Fibroblast of skin of right quadriceps (primary cell): Measurements from ENCODE around the gene PDE8A.
A peak's percentile ranks its signal among the peaks of the same experiment; 100 is the strongest.
"Not testable (repeated sequence)": the region's sequence is repeated elsewhere in the genome, so short reads cannot be mapped to it uniquely, and the experiment has no call there.

ENCODE experiments used
- DNase-seq: peaks from one replicate; pipeline ENCODE4 v3.0.0-alpha.2; 2013

Gene PDE8A

DNA sequence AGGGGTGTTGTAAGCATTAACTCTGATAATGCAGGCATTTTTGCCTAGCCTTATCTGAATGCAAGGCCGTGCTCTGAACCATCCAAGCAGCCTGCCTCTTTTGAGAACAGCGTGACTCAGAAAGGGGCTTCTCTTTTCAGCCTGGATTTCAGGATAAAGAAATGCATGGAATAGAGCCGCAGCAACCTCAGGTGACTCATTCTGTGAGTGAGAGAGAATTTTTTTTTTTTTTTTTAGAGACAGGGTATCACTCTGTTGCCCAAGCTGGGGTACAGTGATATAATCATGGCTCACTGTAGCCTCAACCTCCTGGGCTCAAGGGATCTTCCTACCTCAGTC lies 20.6 kb upstream of the PDE8A start:
- peak; percentile 86 for DNase-seq

DNA sequence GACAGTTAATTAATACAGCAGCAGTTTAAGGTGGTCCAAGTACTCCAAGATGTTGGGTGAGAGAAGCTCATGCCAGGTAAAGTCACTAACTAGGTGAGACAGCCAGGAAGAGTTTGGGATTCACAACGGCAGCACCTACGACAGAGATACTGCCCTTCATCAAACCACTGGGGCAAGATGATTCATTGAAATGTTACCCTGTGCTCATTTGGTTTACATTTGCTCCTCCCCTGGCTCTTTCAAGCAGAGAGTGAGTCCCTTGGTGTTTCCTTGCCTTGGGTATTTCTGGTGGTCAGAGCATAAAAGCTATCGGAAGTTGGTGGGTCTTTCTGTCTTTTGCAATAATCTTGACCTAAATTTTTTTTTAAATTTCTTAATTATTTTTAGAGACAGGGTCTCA lies 19.9 kb upstream of the PDE8A start:
- peak; percentile 35 for DNase-seq

DNA sequence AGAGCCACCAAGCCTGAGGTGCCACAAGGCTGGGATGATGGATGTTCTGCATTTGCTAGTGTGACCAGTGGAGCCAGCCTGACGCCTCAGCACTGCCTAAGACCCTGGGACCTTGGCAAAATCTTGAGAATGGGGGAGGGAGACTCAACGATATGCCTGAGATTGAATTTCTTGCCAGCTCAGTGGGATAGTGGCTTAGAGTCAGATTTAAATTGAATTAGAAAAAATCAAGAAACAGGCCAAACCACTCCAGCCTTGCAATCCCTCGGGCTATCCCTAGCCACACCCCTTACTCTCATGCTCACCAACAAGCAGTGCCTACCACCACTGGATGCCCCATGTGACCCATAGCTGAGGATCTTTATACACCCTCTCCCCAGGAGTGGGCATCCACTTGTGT lies 18.7 kb upstream of the PDE8A start:
- DNase-seq: no peak

DNA sequence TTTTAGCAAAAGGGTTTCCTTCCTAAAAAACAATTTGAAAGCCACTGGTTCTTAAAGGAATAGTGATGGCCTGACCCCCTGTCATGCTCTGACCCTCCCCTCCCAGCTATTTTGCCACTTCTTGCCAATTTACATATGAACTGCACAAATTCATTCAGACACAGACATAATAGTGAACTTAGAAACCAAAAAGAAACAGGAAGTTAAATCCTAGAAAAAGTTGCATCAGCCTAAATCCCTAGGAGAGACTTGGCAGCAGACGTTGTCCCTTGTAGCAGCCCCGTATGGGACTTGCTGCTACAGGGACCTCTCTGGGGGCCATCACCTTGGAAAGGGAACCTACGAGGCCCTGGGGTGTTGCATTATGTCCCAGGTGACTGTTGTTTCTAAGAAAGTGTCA lies 14.3 kb upstream of the PDE8A start:
- no peak for DNase-seq

DNA sequence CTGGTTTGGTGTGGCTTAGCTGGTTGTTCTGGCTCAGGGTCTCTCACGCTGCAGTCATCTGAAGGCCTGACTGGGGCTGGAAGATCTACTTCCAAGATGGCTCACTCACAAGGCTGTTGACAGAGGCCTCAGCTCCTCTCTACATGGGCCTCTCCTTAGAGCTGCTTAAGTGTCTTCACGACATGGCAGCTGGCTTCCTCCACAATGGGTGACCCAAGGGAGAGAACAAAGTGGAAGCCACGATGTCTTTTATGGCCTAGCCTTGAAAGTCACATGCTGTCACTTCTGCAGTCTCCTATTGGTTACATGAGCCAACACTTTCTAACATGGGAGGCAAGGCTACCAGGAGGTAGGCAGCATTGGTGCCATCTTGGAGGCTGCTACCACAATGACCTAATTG lies 13.4 kb upstream of the PDE8A start:
- DNase-seq: no peak

DNA sequence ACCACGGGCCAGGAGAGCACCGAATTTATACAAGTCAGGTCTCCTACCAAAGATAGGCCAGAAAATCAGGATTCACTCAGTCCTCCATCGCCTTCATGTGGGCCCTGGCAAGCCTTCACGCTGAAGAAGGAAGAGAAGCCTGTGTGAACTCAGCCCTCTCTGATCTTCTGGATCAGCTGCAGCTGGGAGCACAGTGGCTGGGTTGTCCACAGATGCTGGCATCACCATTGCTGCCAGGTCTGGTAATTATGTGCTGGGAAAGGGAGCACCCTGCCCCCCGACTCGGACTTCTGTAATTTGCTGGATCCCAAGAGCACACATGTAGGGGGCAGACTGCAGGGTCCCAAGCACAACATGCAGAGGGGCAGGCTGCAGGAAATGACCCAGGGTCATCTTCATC lies 12.4 kb upstream of the PDE8A start:
- no peak for DNase-seq

DNA sequence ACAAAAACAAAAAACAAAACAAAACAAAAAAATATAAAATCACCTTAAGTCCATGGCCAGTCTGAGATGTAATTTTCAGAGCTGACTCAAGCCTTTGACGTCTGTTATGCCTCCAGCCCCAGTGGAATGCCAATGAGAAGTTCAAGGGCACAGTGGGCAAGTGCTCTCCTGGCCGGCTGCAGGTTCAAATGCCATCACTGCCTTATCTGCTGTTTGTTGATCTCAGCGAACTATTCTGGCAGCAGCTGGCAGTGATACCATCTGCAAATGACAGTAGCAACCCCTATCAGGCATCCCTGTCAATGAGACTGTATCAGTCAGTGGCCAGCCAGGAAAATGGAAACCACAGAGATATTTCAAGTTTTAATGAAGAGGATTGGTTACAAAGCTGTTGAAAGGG lies 10.8 kb upstream of the PDE8A start:
- DNase-seq: no peak

DNA sequence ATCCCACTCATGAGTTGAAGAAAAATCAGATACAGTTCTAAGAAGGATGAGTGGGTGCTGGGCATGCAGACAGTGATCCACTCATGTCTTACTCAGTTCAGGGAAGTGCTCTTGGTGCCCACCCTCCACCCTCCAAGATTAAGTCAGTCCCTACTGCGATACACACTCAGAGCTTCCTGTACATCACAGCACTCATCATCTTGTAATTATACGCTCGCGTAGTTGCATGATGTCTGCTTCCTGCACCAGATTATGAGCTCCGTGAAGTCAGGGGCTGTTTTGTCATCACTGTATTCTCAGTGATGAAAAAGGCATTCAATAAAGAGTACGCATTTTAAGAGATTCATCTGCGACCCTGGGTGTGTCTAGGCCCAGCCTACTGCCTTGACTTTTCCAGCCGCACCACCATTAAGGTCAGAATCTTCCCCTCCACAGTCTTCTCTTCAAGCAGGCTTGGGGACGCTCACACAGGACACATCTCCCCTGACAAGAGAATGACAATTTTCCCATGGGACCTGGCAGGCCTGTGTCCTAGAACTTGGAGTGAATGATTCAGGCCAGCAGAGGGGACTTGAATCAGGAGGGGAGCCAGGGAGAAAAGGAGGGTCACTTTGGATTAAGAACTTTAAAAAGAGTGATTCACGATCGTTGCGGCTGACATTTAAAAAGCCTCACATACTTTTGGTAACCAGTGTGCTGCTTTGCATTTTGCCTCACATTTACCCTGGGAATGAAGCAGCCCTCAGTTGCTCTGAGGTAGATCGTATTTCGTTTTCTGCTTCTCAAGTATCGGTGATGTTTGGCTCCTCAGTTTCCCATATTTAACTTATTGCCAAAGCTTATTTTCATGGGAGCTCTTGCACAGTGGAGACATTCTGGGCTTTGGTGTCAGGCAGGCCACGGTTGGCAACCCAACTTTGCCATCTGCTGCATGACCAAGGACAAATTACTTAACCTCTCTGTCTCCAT lies 7.9 kb upstream of the PDE8A start:
- peak; percentile 69 for DNase-seq

DNA sequence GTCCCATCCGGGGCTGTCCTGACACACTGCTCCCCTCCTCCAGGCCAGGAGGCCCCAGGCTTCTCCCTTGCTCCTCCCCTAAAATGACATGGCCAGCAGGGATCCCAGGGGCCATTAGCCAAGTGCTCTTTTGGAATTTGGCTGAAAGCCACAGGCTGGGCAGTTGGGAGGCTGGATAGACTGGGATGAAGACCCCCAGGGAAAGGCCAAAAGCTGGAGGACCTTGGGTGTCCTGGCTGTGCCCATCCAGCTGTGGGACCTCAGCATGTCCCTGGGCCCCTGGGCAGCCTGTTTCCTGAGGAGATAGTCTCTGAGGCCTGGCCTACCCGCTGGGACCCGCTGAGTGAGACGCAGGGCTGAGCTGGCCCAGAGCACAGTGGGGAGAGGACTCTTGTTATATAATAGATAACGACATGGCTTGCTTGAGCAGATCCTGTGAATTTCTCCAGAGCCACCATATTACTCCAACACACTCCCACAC lies 5.7 kb upstream of the PDE8A start:
- no peak for DNase-seq

DNA sequence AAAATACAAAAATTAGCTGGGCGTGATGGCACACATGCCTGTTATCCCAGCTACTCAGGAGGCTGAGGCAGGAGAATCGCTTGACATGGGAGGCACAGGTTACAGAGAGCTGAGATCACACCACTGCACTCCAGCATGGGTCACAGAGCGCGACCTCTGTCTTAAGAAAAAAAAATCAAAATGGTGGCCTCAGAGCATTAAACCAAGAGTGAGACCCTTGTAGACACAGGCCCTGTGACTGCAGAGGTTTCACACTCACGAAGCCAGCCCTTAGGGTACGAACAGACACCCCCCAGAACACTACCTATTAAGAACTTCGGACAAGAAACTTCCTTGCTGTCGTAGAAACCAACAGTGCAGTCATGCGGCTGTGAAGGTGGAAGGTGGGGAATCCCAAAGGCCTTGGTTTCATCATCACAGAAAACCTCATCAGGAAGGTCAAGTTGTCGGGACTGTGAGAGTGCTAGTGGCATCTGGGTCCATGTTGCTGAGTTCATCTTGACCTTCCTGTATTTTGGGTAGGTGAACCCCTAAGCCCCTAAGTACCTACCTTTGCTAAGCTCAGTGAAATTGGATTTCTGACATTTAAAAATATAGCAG lies 4.8 kb upstream of the PDE8A start:
- no peak for DNase-seq

DNA sequence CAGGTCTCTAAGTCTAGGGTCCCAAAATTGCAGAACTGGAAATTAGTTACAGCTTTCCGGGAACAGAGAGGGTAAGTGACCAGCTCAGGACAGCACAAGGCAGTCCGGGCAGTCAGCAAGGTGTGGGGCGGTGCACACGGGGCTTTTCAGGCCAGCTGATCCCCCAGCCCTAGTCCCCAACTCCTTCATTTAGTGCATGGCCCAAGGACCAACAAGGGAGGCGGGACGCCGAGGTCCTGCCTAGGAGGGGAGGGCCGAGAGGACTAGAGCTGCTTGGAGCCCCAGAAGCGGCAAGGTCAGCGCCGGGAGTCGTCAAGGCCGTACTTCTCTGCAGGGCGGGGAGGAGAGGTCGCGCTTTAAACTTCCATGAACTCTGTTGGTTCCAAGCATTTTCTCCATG lies 2.0 kb upstream of the PDE8A start:
- no peak for DNase-seq

DNA sequence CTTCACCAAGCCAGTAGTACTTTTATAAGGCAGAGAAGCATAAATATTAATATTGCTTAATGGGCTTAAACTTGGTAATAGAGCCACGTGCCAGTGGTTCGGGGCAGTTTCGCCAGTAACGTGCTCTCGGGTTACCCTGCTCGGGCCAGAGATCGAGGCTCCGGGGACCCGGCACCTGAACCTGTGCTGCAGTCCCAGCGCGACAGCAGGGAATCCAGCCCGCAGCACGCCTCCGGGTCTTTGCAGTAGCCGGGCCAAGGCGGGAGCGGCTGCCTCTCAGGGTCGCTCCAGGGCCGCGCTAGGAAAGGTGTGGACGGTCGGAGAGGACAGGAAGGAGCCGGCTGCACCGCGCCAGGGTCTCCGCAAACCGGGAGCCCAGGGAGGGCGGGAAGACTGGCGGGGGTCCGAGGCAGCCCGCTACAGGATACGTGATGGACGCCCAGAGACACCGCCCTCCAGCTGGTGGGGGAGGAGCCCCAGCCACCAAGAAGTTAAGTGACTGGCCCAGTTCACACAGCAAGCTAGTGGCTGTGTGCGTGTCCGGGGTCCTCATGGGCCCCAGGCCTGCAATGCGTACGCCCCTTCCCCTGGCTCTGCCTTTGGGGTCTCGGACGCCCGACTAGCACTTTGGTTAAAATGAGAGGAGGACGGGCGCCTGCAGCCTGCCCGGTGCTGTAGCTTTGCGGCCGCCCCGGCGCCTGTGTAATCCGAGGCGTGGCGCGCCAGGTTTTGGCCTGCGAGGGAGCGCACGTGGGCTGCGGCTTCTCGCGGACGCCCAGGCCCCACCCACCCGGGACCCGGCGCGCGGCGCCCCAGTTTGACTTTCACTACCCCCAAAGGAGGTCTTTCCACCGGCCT lies 1.2 kb upstream of the PDE8A start:
- DNase-seq: peak; percentile 80

DNA sequence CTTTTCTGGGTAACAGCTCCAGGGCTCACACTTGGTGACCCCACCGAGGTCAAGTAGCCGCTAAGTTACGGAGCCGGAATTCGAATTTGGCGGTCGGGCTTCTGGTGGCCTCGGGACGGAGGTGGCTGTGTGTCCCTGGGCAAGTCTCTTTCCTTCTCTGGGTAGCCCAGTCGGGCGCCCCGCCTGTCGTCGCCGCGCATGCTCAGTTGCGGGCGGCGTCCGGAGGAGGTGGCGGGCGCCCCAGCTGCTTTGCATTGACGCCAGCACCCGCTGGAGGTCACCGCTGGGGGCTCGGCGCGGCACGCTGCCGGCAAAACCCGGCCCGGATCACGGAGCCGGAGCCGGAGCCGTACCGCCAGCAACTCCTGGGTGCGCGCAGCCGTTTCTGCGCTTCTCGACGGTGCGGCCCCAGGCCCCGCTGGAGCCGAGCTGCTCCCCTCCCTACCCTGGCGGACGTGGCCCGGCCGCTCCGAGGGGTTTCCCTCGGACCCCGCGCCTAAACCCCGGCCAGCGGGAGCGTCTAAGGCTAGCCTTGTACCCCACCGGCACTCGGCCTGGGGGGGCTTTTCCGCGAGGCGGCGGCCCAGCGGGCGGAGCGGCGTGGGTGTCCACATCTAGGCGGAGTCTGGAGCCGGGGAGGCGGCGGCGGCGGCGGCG lies 474 bp upstream of the PDE8A start:
- DNase-seq: peak; percentile 97

DNA sequence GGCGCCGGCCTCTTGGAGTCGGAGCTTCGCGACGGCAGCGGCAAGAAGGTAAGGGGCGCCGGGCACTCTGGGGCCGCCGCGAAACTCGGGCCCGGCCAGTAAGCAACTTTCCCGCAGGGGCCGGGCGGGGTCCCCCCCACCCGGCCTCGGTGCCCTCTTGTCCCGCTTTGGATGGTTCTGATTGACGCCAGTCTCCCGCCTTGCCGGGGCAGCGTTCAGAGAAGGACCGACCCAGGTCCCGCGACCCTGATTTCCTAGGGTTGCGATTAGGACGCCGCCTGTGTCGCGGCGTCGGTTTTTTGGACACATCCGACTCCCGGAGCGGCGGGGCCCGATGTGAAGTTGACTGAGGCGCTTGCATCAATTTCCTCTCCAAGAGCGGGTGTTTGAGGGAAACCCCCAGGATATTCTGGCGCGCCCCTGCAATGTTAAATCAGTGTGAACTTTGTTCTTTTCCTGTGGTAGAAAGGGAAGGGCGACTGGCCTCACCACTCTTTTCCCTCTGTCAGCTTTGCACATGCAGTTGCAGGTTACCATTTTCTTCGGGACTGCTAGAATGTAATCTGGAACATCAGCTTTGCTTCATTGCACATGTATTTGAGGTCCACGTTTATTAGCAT lies 755 bp downstream of the PDE8A start:
- no peak for DNase-seq

DNA sequence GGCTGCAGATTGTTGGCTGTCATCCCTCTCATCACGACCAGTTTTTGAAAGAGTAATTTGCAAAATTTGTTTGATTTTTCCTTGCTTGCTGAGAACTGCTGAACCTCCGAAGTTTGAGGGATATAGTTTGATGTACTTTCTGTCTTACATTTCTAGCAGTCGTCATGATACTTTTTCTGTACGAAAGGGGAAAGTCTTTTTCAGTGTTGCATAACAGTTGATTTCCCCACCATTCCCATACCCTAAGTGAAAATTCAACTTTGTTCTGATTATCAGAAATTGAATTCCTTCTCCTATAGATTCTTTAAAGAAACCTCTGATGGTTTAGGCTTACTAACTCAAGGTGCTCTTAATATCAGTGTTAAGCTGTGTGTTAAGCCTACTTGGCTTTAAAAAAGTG lies 1.6 kb downstream of the PDE8A start:
- DNase-seq: no peak

DNA sequence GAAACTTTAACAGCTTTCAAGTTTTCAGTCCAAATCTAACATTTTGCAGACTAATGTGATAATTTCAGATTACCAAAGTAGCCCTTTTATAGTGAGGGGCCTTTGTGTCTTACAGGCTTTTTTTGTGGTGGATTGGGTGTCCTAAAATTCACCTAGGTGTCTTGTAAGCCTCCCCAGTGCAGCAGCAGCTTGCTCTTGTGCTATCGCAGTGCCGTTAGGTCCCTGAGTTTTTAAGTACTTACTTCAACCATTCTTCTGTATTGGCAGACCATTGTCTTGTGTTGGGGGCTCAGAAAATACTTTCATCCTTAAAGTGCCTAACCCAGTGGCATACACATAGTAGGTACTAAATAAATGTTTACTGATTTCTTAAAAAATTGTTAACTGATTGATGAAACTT lies 2.1 kb downstream of the PDE8A start:
- DNase-seq: no peak

DNA sequence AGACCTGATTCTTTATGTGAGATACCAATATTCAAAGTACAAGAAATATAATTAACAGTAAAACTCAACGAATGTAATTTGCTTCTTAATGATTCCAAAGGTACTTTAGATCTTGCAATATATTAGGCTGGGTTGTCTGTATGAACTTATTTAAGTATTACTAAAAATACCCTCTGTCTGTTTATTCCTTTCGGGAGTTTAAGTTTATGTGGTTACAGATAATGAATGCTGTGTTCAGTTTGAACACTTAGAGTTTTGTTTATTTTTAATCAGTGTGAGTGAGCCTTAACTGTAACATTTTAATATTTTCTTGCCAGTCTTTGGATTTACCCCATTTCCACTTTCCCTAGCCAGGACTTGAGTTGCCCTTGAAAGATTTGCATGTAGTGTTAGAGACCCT lies 3.5 kb downstream of the PDE8A start:
- no peak for DNase-seq

DNA sequence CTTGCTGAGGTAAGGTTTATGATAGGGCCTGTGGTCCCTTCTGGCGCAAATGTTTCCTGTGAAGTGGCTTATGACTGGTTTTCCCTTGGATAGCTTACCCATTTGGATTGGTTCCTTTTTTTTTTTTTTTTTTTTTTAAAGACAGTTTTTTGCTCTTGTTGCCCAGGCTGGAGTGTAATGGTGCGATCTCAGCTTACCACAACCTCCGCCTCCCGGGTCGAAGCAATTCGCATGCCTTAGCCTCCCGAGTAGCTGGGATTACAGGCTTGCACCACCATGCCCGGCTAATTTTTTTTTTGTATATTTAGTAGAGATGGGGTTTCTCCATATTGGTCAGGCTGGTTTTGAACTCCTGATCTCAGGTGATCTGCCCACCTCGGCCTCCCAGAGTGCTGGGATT lies 5.7 kb downstream of the PDE8A start:
- DNase-seq: not testable (repeated sequence)

DNA sequence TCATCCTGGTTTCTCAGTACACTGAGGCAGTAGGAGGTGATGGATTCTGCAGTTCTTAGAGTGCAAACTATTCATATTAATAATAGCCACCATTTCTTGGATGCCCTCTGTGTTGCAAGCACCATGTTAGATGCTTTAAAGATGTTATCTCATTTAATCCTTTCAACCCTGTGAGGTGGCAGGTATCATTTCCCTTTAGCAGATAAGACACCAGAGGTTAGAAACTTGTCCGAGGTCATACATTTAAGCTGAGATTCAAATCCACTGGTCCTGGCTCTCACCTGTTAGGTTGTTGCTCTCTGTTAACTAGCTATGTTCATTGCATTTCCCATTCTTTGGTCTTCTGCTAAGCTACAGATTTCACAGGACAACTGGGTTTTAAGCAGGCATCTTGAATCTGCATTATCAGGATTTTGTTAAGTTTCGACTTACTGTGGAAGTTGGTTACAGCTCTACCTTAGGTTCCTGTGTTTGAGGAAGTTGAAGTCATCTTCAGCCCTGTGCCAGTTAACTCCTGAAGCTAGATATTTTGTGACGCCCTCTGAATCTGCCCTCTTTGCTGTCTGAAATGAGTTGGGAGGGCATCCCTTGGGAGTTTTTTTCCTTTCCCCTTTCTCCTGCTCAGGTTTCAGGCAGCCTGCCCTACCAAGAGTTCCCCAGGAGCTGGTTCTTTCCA lies 6.4 kb downstream of the PDE8A start:
- DNase-seq: no peak

DNA sequence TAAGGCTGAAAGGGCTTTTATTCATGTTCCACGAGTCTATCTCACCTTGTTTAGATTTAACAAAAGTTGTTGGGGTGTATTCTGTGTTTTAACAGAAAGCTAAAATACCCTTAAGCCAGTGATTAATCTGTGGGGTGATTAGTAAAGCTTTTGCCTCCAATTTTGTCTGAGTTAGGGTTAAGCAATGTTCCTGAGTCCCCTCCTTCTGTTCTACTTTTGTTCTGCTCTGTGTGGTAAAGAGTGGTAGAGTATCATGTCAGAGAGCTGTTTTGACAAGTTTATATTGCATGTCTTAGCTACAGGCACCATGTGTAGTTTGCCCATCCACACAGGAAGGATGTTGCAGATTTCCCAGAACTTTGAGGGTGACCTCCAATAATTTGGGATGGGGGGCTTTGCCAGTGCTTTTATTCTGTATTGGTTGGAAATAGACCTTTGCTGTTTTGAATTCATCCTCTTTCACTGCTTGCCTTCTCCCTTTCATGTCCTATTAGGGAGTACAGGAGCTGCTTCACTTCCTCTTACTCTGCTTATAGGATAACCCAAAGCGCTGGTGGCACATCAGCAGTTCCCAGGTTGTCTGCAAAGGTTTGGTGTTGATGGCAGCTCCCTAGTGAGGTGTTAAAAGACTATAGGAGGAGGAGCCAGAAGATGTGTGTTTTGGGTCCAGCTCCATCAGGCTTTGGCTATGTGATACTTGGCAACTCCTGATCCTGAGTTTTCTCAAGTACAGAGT lies 7.4 kb downstream of the PDE8A start:
- no peak for DNase-seq

DNA sequence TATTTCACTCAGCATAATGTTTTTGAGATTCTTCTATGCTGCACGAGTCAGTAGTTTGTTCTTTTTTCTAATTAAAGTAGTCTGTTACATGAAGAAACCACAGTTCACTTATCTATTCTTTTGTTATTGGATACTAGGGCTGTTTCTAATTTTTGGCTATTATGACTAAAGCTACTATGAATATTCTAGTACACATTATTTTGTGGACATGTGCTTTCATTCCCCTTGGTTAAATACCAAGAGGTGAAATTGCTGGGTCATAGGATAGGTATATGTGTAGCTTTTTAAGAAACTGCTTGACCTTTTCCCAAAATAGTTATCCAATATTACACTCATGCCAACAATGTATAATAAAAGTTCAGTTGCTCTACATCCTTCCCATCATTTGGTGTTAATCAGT lies 8.9 kb downstream of the PDE8A start:
- no peak for DNase-seq
